Lung (tissue), 12 donors: Measurements from ENCODE around the gene BLOC1S1. TPM values are rescaled to one million over a fixed set of nuclear protein-coding genes. Genes with fewer than 3 reads are reported as not detected.

Source experiments
- ATAC-seq: fragments of 200-7000 bp; cut with Tn5 transposase; one replicate; pipeline ENCODE4 v1.9.1; 2020; ENCODE audit warnings: moderate number of reproducible peaks; ENCODE audit not compliant: insufficient read depth, low FRiP score
- DNase-seq, 3 donors: peaks; one replicate each; pipeline ENCODE4 v3.0.0-alpha.2; 2013 to 2017
- H3K27ac ChIP-seq, 2 donors: one replicate each; pipeline ENCODE4 v1.5.1; 2013; ENCODE audit warnings: mild to moderate bottlenecking in 2 of 2, moderate library complexity in 2 of 2, control low read depth in 1 of 2, inconsistent platforms in 1 of 2, low read depth in 1 of 2, low read length in 1 of 2
- H3K27me3 ChIP-seq, 3 donors: one replicate each; pipeline ENCODE4 v1.5.1; 2013; ENCODE audit warnings: low read length in 2 of 3; ENCODE audit not compliant: control insufficient read depth in 3 of 3, insufficient read depth in 3 of 3
- H3K36me3 ChIP-seq, 4 donors: one replicate each; pipeline ENCODE4 v1.5.1; 2013; ENCODE audit warnings: low read length in 4 of 4, mild to moderate bottlenecking in 1 of 4, moderate library complexity in 1 of 4; ENCODE audit not compliant: control insufficient read depth in 4 of 4, insufficient read depth in 4 of 4
- H3K4me1 ChIP-seq, 5 donors: one replicate each; pipeline ENCODE4 v1.5.1; 2013; ENCODE audit warnings: low read length in 5 of 5, mild to moderate bottlenecking in 2 of 5, moderate library complexity in 1 of 5; ENCODE audit not compliant: control insufficient read depth in 5 of 5, insufficient read depth in 5 of 5
- H3K4me3 ChIP-seq: one replicate; pipeline ENCODE4 v1.5.1; 2013; ENCODE audit warnings: mild to moderate bottlenecking, control low read depth, moderate library complexity
- H3K9ac ChIP-seq, 2 donors: one replicate each; pipeline ENCODE4 v1.5.1; 2013; ENCODE audit warnings: low read length in 2 of 2, control low read depth in 1 of 2; ENCODE audit not compliant: insufficient read depth in 1 of 2
- H3K9me3 ChIP-seq, 4 donors: one replicate each; pipeline ENCODE4 v1.5.1; 2013; ENCODE audit warnings: low read length in 3 of 4, mild to moderate bottlenecking in 1 of 4, moderate library complexity in 1 of 4; ENCODE audit not compliant: control insufficient read depth in 4 of 4, insufficient read depth in 3 of 4
- WGBS, 2 donors: extraction: QIAGEN DNeasy Blood & Tissue Kit; methylation state at CpG; one replicate each; pipeline ENCODE4 v1.1.7; 2013; 5-methylcytosine and 5-hydroxymethylcytosine counted together
- polyA plus RNA-seq, 2 donors: library from polyadenylated mRNA; stranded (reverse); fragments of 200-250 nt; gene quantifications; one replicate each; pipeline ENCODE4 v1.2.1, GENCODE V29; 2013
- total RNA-seq, 2 donors: library from RNA; depleted of rRNA in 1 of 2; stranded (reverse); fragments of >200 nt in 1 of 2; gene quantifications; one replicate each; pipeline ENCODE4 v1.2.1, GENCODE V29; 2014 to 2021
- TF ChIP-seq, protein P1 (sequence below): IDR thresholded peaks from 2 replicates; pipeline ENCODE4 v1.5.1; 2012; ENCODE audit warnings: mild to moderate bottlenecking; ENCODE audit errors: control extremely low read depth, extremely low read depth
- donor health status: control.
- donor health status: control.
- donor health status: Bipolar disorder and iron deficiency.
- donor health status: healthy.
- donor health status: DM: yes; HTN: yes; CAD: no.

The BLOC1S1 gene
- total and polyA plus RNA-seq, 4 donors: 53.9 to 374 (median 242) TPM

DNA sequence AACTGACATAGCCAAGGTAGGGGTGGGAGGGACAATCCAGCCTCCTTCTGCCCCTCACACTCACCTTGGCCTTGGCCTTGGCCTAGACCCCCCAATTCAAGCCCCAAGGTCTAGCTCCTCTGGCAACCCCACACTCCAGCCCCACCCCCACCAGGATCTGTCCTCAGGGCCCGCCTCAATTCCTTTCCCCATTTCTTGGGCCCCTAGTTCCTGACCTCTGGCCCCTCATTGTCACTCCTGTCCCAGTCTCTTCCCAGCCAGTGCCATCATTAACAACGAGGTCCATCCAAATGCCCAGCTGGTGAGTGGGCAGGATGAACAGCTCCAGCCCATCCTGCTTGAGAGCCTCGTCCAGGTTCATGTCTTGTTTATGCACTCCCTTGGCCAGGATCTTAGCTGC, 20.2 kb downstream of the BLOC1S1 start:
- ATAC-seq (no peak), DNase-seq (no peak)
- WGBS, 2 donors: 57 to 78% methylated on average over 3 of the region's 3 CpGs

DNA sequence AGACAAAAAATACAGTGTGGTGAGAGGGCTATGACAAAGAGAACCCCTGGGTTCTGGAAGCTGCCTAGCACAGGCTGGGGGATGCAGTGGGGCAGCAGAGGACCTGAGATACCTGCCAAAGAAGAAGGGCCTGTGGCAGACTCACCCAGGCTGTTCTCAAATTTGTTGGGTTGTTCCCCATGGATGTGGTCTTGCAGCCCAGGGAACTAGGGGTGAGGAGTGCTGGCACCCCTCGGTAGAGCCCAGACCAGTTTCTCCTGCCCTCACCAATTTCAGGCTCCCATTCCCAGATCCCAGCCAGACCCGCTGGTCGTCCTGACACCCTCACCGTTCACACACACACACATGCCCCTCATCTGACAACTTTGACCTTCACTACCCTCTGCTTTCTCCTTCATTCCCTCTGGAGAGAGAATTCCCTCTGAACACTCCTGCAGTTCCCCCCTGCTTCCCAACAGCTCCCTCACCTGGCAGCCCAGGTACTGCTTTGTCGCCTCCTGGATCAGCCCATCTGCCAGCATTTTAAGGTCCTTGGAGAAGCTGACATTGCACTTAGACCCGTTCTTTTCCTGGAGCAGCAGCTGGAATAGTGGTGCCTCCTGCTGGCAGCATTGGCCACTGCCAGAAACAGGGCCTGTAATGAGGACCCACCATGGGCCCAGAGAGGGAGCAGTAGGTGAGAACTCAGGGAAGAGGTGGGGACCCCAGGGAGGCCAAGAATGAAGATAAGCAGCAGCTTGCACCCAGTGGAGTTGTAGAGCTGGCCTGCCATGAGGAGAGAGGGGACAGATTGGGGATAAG, 21.1 kb downstream of the BLOC1S1 start:
- TF ChIP-seq, protein P1, sequence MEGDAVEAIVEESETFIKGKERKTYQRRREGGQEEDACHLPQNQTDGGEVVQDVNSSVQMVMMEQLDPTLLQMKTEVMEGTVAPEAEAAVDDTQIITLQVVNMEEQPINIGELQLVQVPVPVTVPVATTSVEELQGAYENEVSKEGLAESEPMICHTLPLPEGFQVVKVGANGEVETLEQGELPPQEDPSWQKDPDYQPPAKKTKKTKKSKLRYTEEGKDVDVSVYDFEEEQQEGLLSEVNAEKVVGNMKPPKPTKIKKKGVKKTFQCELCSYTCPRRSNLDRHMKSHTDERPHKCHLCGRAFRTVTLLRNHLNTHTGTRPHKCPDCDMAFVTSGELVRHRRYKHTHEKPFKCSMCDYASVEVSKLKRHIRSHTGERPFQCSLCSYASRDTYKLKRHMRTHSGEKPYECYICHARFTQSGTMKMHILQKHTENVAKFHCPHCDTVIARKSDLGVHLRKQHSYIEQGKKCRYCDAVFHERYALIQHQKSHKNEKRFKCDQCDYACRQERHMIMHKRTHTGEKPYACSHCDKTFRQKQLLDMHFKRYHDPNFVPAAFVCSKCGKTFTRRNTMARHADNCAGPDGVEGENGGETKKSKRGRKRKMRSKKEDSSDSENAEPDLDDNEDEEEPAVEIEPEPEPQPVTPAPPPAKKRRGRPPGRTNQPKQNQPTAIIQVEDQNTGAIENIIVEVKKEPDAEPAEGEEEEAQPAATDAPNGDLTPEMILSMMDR: peak; percentile 66
- no peaks in the 10 kb centered on the region for H3K27me3 ChIP-seq
- ATAC-seq: peak; percentile 77
- 39 to 51% methylated on average over 6 of the region's 6 CpGs for WGBS, 2 donors
- no peak overlapping the region for H3K27ac ChIP-seq
- H3K4me3 ChIP-seq: no peak overlapping the region
- no peaks in the 10 kb centered on the region for H3K9me3 ChIP-seq
- H3K36me3 ChIP-seq: no peaks in the 10 kb centered on the region
- peaks cover 0 to 24% (median 4%) of the 10 kb centered on the region in 5 donors for H3K4me1 ChIP-seq
- peak overlapping the region in 1 of 2 donors; percentile 23 for H3K9ac ChIP-seq
- peak; percentile 74 to 80 (median 76) for DNase-seq

More for the DNA sequence above, 20.2 kb downstream of the BLOC1S1 start:
- Histone ChIP-seq H3K36me3 (no peaks in the 10 kb centered on the region), H3K27me3 (no peaks in the 10 kb centered on the region), H3K9ac (peak overlapping the region in 1 of 2 donors; percentile 28), H3K4me1 (peaks cover 0 to 19% (median 0%) of the 10 kb centered on the region in 5 donors), H3K9me3 (no peaks in the 10 kb centered on the region), H3K27ac (no peak overlapping the region), H3K4me3 (no peak overlapping the region)
- TF ChIP-seq, protein P1: no peak

DNA sequence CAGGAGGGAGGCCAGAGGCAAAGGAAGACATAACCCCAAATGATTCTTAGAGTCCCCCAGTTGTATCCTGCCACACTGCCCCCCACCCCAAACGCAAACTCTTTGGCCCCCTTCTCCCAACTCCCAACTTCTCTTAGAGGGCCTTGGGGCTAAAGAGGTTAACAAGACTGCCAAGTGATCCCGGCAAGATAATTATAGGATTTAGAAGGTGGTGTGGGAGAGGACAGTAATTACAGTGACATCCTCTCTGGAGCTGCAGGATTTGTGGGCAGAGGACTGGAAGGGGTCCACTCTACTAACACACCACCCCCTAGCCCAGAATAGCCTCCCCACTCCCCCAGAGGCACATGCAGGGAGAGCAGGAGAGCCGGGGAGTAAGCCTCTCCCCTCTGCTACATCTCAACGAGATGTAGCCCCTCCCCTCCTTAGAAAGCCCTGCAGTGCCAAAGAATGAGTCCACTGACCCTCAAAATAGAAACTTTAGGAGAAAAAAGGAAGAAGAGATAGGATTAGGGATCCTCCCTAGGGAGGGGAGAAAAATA, 21.8 kb downstream of the BLOC1S1 start:
- Histone ChIP-seq H3K9ac (peak overlapping the region; percentile 59 to 91), H3K4me3 (no peak overlapping the region), H3K27ac (peak overlapping the region in 1 of 2 donors; percentile 23), H3K4me1 (peaks cover 0 to 30% (median 11%) of the 10 kb centered on the region in 5 donors), H3K27me3 (no peaks in the 10 kb centered on the region), H3K9me3 (no peaks in the 10 kb centered on the region), H3K36me3 (no peaks in the 10 kb centered on the region)
- DNase-seq (peak in 2 of 3 donors; percentile 62 to 73), ATAC-seq (no peak)
- TF ChIP-seq, protein P1: no peak
- 15 to 18% methylated on average over 4 of the region's 4 CpGs for WGBS, 2 donors
